Measurements from ENCODE around the gene RGS1. TPM values are rescaled to one million over a fixed set of nuclear protein-coding genes. Genes with fewer than 3 reads are reported as not detected.

RGS1 gene
- total RNA-seq, 1 experiment from 2014 or later: not detected

DNA sequence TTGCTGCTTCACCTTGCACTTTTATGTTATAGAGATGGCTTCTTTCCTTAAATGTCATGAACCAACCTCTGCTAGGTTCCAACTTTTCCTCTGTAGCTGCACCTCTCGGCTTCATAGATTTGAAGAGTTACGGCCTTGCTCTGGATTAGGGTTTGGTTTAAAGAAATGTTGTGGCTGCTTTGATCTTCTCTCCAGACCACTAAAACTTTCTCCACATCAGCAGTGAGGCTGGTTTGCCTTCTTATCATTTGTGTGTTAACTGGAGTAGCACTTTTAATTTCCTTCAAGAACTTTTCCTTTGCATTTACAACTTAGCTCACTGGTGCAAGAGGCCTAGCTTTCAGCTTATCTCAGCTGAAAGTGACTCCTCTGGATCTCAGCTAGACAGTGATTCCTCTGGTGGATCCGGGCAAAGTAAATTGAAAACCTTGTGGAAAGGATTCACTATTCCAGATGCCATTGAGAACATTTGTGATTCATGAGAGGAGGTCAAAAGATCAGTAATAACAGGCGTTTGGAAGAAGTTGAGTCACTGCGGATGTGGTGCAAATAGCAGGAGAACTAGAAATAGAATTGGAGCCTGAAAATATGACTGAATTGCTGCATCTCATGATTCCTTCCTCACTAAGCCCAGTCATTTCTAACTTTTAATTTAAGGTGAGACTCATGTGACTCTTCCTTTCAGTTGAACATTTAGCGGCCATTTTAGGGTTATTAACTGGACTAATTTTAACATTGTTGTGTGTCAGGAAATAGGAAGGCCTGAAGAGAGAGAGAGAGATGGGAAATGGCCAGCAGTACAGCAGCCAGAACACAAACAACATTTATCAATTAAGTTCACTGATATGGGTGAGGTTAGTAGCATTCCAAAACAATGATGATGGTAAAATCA is 16.2 kb upstream of the RGS1 start:
- H3K36me3 ChIP-seq (ENCODE audit: low read depth): no peaks in the 10 kb centered on the region
- peaks cover 11% of the 10 kb centered on the region; the same call in 1 of the 2 replicates for H3F3A ChIP-seq (ENCODE audit: insufficient read depth, low read depth)
- peak overlapping the region; percentile 19 for H2AFZ ChIP-seq
- no peak overlapping the region for H3K4me3 ChIP-seq
- H3K27me3 ChIP-seq (ENCODE audit: insufficient read depth, low read depth): no peaks in the 10 kb centered on the region
- BruUV-seq (replicated peaks): no TSS peak
- peak in 1 of 2 experiments; percentile 67 for DNase-seq
- H3K4me2 ChIP-seq: peak overlapping the region; percentile 34
- H3K27ac ChIP-seq: peak overlapping the region; percentile 59
- no peaks in the 10 kb centered on the region for H3K9me2 ChIP-seq (ENCODE audit: insufficient read depth)
- ChIA-PET POLR2A (ENCODE audit: unreplicated experiment) (no interaction called here), CTCF (no interaction called here)
- no peaks in the 10 kb centered on the region for H4K20me1 ChIP-seq (ENCODE audit: insufficient read depth)
- no peaks in the 10 kb centered on the region for H3K79me2 ChIP-seq (ENCODE audit: low read depth)
- peaks cover 18% of the 10 kb centered on the region for H3K4me1 ChIP-seq (replicated peaks; ENCODE audit: insufficient read depth)
- TF ChIP-seq, protein P1, sequence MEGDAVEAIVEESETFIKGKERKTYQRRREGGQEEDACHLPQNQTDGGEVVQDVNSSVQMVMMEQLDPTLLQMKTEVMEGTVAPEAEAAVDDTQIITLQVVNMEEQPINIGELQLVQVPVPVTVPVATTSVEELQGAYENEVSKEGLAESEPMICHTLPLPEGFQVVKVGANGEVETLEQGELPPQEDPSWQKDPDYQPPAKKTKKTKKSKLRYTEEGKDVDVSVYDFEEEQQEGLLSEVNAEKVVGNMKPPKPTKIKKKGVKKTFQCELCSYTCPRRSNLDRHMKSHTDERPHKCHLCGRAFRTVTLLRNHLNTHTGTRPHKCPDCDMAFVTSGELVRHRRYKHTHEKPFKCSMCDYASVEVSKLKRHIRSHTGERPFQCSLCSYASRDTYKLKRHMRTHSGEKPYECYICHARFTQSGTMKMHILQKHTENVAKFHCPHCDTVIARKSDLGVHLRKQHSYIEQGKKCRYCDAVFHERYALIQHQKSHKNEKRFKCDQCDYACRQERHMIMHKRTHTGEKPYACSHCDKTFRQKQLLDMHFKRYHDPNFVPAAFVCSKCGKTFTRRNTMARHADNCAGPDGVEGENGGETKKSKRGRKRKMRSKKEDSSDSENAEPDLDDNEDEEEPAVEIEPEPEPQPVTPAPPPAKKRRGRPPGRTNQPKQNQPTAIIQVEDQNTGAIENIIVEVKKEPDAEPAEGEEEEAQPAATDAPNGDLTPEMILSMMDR (conservative IDR thresholded peaks at IDR 0.05): no peak
- no peak for TF ChIP-seq EZH2 (IDR thresholded peaks at IDR 0.05; ENCODE audit: low read depth)
- intact Hi-C loops (cut with micrococcal nuclease; ENCODE audit: unreplicated experiment): no loop called here
- no peaks in the 10 kb centered on the region for H3K9me3 ChIP-seq (ENCODE audit: insufficient read depth, low read depth)

DNA sequence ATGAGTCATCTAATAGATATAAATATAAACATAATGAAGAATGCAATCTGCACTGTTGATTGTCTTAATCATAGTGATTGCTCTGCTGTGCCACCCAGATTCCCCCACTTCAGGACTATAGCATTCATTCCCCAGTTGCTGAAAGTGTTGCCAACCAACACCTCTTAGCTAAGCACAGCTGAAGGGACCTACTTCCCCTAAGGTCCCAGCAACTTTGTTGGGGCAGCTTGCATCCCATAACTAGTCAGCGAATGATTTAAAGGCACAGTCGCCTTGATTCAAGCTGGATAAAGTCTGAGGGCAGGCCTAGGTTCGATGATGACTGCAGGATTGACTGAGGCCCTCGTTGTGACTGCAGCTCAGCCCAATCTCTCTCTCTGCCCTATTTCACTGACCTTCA is 14.3 kb upstream of the RGS1 start:
- no peaks in the 10 kb centered on the region for H3K9me2 ChIP-seq (ENCODE audit: insufficient read depth)
- no peak overlapping the region for H3K4me3 ChIP-seq
- peaks cover 11% of the 10 kb centered on the region; the same call in 1 of the 2 replicates for H3F3A ChIP-seq (ENCODE audit: insufficient read depth, low read depth)
- H3K4me1 ChIP-seq (replicated peaks; ENCODE audit: insufficient read depth): peaks cover 18% of the 10 kb centered on the region
- no peak for TF ChIP-seq EZH2 (IDR thresholded peaks at IDR 0.05; ENCODE audit: low read depth)
- TF ChIP-seq, protein P1 (conservative IDR thresholded peaks at IDR 0.05): no peak
- no peaks in the 10 kb centered on the region for H3K36me3 ChIP-seq (ENCODE audit: low read depth)
- ChIA-PET POLR2A (ENCODE audit: unreplicated experiment) (no interaction called here), CTCF (no interaction called here)
- no peaks in the 10 kb centered on the region for H3K27me3 ChIP-seq (ENCODE audit: insufficient read depth, low read depth)
- H4K20me1 ChIP-seq (ENCODE audit: insufficient read depth): no peaks in the 10 kb centered on the region
- intact Hi-C loops (cut with micrococcal nuclease; ENCODE audit: unreplicated experiment): no loop called here
- H3K9me3 ChIP-seq (ENCODE audit: insufficient read depth, low read depth): no peaks in the 10 kb centered on the region
- no peak overlapping the region for H3K27ac ChIP-seq
- BruUV-seq (replicated peaks): no TSS peak
- no peaks in the 10 kb centered on the region for H3K79me2 ChIP-seq (ENCODE audit: low read depth)
- DNase-seq: no peak
- H3K4me2 ChIP-seq: no peak overlapping the region
- no peak overlapping the region for H2AFZ ChIP-seq

DNA sequence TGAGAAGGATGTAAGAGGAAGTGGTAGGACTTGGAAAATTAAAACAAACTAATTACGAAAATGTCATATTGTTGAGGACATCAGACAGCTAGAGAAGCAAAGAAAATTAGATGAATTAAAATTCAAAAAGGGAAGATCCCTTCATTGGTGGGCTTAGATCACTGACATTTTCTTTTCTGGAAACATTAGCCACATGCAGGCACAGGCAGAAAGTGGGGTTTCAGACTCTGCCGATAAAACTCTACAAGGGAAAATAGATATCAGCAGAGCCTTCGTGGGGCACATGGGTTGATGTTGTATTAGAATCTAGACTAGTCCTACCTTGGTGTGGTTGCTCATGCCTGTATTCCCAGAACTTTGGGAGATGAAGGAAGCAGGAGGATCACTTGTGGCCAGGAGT is 12.4 kb upstream of the RGS1 start:
- H3K27me3 ChIP-seq (ENCODE audit: insufficient read depth, low read depth): no peaks in the 10 kb centered on the region
- no TSS peak for BruUV-seq (replicated peaks)
- H3F3A ChIP-seq (ENCODE audit: insufficient read depth, low read depth): peaks cover 11% of the 10 kb centered on the region; the same call in 1 of the 2 replicates
- no peaks in the 10 kb centered on the region for H3K9me3 ChIP-seq (ENCODE audit: insufficient read depth, low read depth)
- H3K4me1 ChIP-seq (replicated peaks; ENCODE audit: insufficient read depth): peaks cover 18% of the 10 kb centered on the region
- H3K4me3 ChIP-seq: no peak overlapping the region
- intact Hi-C loops (cut with micrococcal nuclease; ENCODE audit: unreplicated experiment): no loop called here
- no peak overlapping the region for H3K27ac ChIP-seq
- no peaks in the 10 kb centered on the region for H3K79me2 ChIP-seq (ENCODE audit: low read depth)
- H3K36me3 ChIP-seq (ENCODE audit: low read depth): no peaks in the 10 kb centered on the region
- CTCF ChIA-PET: no interaction called here
- H3K9me2 ChIP-seq (ENCODE audit: insufficient read depth): no peaks in the 10 kb centered on the region
- no peaks in the 10 kb centered on the region for H4K20me1 ChIP-seq (ENCODE audit: insufficient read depth)
- TF ChIP-seq EZH2 (IDR thresholded peaks at IDR 0.05; ENCODE audit: low read depth): no peak
- TF ChIP-seq, protein P1 (conservative IDR thresholded peaks at IDR 0.05): no peak
- no peak for DNase-seq
- H2AFZ ChIP-seq: no peak overlapping the region
- POLR2A ChIA-PET (ENCODE audit: unreplicated experiment): no interaction called here
- no peak overlapping the region for H3K4me2 ChIP-seq

Measured in PC-9 (cell line).